MM.1S (cell line): Measurements from ENCODE around the gene RHOB.

Experiments
- DNase-seq: peaks from one replicate; pipeline ENCODE4 v3.0.0-alpha.2; 2015
- H2AFZ ChIP-seq: fragments of 300-600 bp; sonication (generic); 2 replicates; pipeline ENCODE4 v1.6.0; 2016; ENCODE audit warnings: antibody characterized with exemption, low read length
- H3F3A ChIP-seq: fragments of 300-600 bp; sonication (generic); 2 replicates; pipeline ENCODE4 v1.6.1; 2016; ENCODE audit warnings: mild to moderate bottlenecking, antibody characterized with exemption, low read length, moderate library complexity, mixed read lengths; ENCODE audit not compliant: insufficient read depth
- H3K27ac ChIP-seq: fragments of 300-600 bp; sonication (generic); 2 replicates; pipeline ENCODE4 v1.5.1; 2016; ENCODE audit warnings: mild to moderate bottlenecking, low read length
- H3K27me3 ChIP-seq: fragments of 300-600 bp; sonication (generic); replicated peaks from 2 replicates; pipeline ENCODE4 v1.6.0; 2016; ENCODE audit warnings: low read length; ENCODE audit not compliant: insufficient read depth
- H3K36me3 ChIP-seq: fragments of 300-600 bp; sonication (generic); replicated peaks from 2 replicates; pipeline ENCODE4 v1.6.1; 2016; ENCODE audit warnings: mild to moderate bottlenecking, low read length, mixed read lengths; ENCODE audit not compliant: insufficient read depth
- H3K4me1 ChIP-seq: fragments of 300-600 bp; sonication (generic); 2 replicates; pipeline ENCODE4 v1.6.1; 2016; ENCODE audit warnings: low read length, mixed read lengths
- H3K4me2 ChIP-seq: fragments of 300-600 bp; sonication (generic); 2 replicates; pipeline ENCODE4 v1.6.0; 2016; ENCODE audit warnings: low read depth, low read length
- H3K4me3 ChIP-seq: fragments of 300-600 bp; sonication (generic); 2 replicates; pipeline ENCODE4 v1.5.1; 2016; ENCODE audit warnings: low read length, mixed read lengths
- H3K79me2 ChIP-seq: fragments of 300-600 bp; sonication (generic); 2 replicates; pipeline ENCODE4 v1.6.1; 2016; ENCODE audit warnings: mixed run types, low read length, mixed read lengths
- H3K9ac ChIP-seq: fragments of 300-600 bp; sonication (generic); 2 replicates; pipeline ENCODE4 v1.6.1; 2016; ENCODE audit warnings: low read length, mixed read lengths
- H3K9me2 ChIP-seq: fragments of 300-600 bp; sonication (generic); replicated peaks from 2 replicates; pipeline ENCODE4 v1.6.1; 2016; ENCODE audit warnings: mild to moderate bottlenecking, low read length, mixed read lengths; ENCODE audit not compliant: insufficient read depth
- H3K9me3 ChIP-seq: fragments of 300-600 bp; sonication (generic); replicated peaks from 2 replicates; pipeline ENCODE4 v1.6.1; 2016; ENCODE audit warnings: mild to moderate bottlenecking, low read length, mixed read lengths; ENCODE audit not compliant: insufficient read depth
- H4K20me1 ChIP-seq: fragments of 300-600 bp; sonication (generic); 2 replicates; pipeline ENCODE4 v1.6.1; 2016; ENCODE audit warnings: mild to moderate bottlenecking, low read length, moderate library complexity, mixed read lengths; ENCODE audit not compliant: insufficient read depth
- EZH2 ChIP-seq: fragments of 300-600 bp; sonication (generic); optimal IDR thresholded peaks from 2 replicates; pipeline ENCODE3; 2017; ENCODE audit warnings: low read depth, mild to moderate bottlenecking, antibody characterized with exemption, low read length, mixed read lengths
- EZH2phosphoT487 ChIP-seq: fragments of 300-600 bp; sonication (generic); IDR thresholded peaks from 2 replicates; pipeline ENCODE4 v1.6.1; 2018; ENCODE audit warnings: antibody characterized with exemption, low read length
- TF ChIP-seq, protein P1 (sequence below): fragments of 300-600 bp; sonication (generic); IDR thresholded peaks from 2 replicates; pipeline ENCODE4 v1.5.1; 2016; ENCODE audit warnings: antibody characterized with exemption, low read length, mixed read lengths

The RHOB gene

DNA sequence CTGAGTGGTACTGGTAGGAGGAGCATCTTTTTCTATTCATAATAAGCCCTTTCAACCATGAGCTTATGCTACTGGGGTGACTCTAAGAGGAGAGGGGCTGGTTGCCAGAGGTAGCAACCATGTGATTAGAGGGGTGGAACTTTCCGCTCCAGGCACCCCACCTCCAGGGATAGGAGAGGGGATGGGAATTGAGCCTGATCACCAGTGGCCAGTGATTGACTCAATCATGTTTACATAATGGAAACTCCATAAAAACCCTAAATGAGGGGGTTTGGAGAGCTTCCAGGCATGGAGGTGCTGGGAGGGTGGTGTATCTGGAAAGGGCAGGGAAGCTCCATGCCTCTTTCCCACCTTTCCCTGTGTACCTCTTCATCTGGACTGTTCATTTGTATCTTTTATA is 46.6 kb upstream of the RHOB start:
- Histone ChIP-seq H4K20me1 (no peaks in the 10 kb centered on the region), H3K36me3 (no peaks in the 10 kb centered on the region), H3K9ac (no peak overlapping the region), H3F3A (no peaks in the 10 kb centered on the region), H2AFZ (no peak overlapping the region), H3K4me3 (no peak overlapping the region), H3K9me2 (no peaks in the 10 kb centered on the region), H3K27ac (no peak overlapping the region), H3K27me3 (no peaks in the 10 kb centered on the region), H3K4me2 (no peak overlapping the region), H3K4me1 (peaks cover 3% of the 10 kb centered on the region; the same call in 1 of the 2 replicates), H3K9me3 (no peaks in the 10 kb centered on the region), H3K79me2 (no peaks in the 10 kb centered on the region)
- no peak for DNase-seq
- TF ChIP-seq, protein P1, sequence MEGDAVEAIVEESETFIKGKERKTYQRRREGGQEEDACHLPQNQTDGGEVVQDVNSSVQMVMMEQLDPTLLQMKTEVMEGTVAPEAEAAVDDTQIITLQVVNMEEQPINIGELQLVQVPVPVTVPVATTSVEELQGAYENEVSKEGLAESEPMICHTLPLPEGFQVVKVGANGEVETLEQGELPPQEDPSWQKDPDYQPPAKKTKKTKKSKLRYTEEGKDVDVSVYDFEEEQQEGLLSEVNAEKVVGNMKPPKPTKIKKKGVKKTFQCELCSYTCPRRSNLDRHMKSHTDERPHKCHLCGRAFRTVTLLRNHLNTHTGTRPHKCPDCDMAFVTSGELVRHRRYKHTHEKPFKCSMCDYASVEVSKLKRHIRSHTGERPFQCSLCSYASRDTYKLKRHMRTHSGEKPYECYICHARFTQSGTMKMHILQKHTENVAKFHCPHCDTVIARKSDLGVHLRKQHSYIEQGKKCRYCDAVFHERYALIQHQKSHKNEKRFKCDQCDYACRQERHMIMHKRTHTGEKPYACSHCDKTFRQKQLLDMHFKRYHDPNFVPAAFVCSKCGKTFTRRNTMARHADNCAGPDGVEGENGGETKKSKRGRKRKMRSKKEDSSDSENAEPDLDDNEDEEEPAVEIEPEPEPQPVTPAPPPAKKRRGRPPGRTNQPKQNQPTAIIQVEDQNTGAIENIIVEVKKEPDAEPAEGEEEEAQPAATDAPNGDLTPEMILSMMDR = no peak
- TF ChIP-seq EZH2phosphoT487 = no peak
- no peak for TF ChIP-seq EZH2

GRCh38 chr2:20400787-20401488 is 45.9 kb upstream of the RHOB start:
- no peaks in the 10 kb centered on the region for H3K36me3 ChIP-seq
- no peaks in the 10 kb centered on the region for H3K9me2 ChIP-seq
- TF ChIP-seq EZH2 = no peak
- TF ChIP-seq, protein P1 = no peak
- TF ChIP-seq EZH2phosphoT487 = no peak
- no peak overlapping the region for H3K4me3 ChIP-seq
- no peaks in the 10 kb centered on the region for H3F3A ChIP-seq
- H3K4me2 ChIP-seq = no peak overlapping the region
- no peaks in the 10 kb centered on the region for H4K20me1 ChIP-seq
- H3K79me2 ChIP-seq = no peaks in the 10 kb centered on the region
- no peak for DNase-seq
- H2AFZ ChIP-seq = no peak overlapping the region
- H3K27me3 ChIP-seq = no peaks in the 10 kb centered on the region
- peaks cover 3% of the 10 kb centered on the region; the same call in 1 of the 2 replicates for H3K4me1 ChIP-seq
- H3K9ac ChIP-seq = no peak overlapping the region
- no peaks in the 10 kb centered on the region for H3K9me3 ChIP-seq
- H3K27ac ChIP-seq = no peak overlapping the region

DNA sequence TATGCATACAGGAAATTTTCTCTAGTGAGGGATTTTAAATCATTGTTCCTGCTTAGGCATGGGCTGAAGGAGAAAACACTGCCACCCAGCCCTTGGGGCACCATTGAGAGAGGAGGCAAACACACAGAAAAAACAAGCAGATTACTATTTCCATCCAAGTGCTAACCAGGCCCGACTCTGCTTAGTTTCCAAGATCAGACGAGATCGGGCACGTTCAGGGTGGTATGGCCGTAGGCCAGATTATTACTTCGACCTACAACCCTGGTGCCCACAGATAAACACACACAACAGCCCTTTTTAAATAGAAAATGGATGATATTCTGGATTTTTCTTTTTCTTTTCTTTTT is 45.4 kb upstream of the RHOB start:
- Histone ChIP-seq H3K27ac (no peak overlapping the region), H2AFZ (no peak overlapping the region)

More for the DNA sequence above, 45.4 kb upstream of the RHOB start:
- Histone ChIP-seq H3K9me3 (no peaks in the 10 kb centered on the region), H3K4me3 (no peak overlapping the region), H3K27me3 (no peaks in the 10 kb centered on the region), H3K9me2 (no peaks in the 10 kb centered on the region), H3K4me1 (no peaks in the 10 kb centered on the region), H3K4me2 (no peak overlapping the region), H3K36me3 (no peaks in the 10 kb centered on the region), H3F3A (no peaks in the 10 kb centered on the region), H4K20me1 (no peaks in the 10 kb centered on the region), H3K9ac (no peak overlapping the region), H3K79me2 (no peaks in the 10 kb centered on the region)
- no peak for TF ChIP-seq EZH2phosphoT487
- TF ChIP-seq, protein P1 = no peak
- TF ChIP-seq EZH2 = no peak
- DNase-seq = no peak
